Stimulated activated CD8-positive, alpha-beta memory T cell treated with anti-CD3 and anti-CD28 coated beads, Interleukin-2, amount 100 ng/mL, for 48 hours (primary cell): Measurements from ENCODE around the gene G6PD.

Source experiments
- DNase-seq, 2 donors: peaks; one replicate each; pipeline ENCODE4 v3.0.0-alpha.2; 2020; ENCODE audit warnings: low read depth in 2 of 2

G6PD gene

GRCh38 chrX:154487518-154488290 lies 58.9 kb downstream of the G6PD start:
- DNase-seq, result no peak

GRCh38 chrX:154486396-154487207 lies 60.0 kb downstream of the G6PD start, which contains the start of gene UBL4A:
Gene UBL4A (minus strand): TSS chrX:154486615. CDS start chrX:154486584, 31 bp downstream.
- DNase-seq, result peak in 1 of 2 donors; percentile 52

DNA sequence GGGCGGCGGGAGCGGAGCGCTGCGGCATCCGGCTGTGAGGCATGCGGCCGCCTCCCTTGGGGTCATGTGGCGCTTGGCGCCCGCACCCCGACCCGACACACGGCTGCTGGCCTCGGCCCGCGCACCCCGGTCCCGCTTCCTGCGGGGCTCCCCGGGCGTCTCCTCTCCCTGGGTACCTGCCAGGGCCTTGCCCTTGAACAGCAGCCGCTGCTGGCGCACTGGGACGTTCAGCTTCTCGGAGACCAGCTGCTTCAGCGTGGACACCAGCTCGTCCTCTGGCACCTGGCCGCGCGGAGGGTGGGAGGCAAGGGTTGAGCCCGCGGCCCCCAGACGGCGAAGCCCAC lies 60.6 kb downstream of the G6PD start:
- DNase-seq, result no peak

GRCh38 chrX:154485150-154486051 lies 61.2 kb downstream of the G6PD start:
- DNase-seq, result no peak

DNA sequence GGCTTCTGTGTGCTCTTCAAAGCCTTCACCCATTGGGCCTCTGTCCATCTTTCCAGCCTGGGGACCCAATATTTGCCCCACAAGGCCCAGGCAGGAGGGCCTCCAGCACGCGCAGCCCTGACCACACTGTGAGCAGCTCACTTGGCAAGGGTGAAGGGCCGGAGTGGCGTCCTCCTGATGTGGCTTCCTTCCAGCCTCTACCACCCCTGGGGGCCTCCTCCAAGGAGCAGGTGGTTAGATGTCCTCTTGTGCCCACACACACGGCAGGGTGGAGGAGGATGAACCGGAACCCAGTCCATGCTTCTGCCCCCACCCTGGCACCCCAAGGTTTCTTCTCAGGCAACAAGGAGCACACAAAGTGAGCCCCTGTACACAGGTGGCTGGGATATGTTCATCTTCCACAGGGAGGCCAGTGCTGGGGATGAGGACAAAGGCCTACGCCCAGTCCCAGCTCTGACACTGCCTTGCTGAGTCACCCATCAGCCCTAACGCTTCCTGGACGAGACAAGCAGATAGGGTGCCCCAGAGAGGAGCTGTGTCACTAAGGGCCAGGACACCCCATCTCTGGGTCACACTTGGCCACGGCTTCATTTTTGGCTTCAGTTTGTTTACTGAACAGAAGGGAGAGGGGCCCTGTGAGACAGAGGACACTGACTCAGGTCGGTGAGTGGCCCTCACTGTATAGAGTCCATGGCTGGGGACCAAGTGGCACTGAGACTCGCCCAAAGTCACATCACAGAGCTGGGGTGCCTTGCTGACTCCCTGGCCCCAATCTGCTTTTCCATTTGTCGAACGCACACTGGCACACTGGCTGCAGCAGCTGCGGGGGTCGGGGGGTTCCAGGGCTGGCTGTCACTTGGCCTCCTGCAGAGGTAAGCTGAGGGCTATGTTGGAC lies 62.1 kb downstream of the G6PD start:
- DNase-seq, result no peak

DNA sequence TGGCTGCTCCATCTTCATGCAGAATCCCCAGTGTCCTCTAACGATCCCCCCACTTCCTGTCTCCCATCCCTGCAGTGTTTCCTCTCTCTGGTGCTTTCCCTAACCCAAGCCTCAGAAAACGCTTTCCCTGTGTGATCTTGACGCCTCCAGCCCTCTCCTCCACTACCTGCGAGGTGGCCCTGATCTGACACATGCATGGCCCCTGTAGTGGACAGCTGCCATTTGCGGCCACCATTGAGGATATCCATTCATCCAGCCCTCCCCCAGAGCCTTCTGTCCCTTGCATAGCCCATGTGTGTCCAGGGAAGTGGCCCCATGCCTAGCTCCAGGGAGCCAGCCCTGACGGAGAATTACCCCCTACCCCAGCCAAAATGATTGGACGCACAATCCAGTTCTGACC lies 63.3 kb downstream of the G6PD start:
- DNase-seq, result no peak

GRCh38 chrX:154482786-154483185 lies 63.9 kb downstream of the G6PD start:
- DNase-seq, result no peak

GRCh38 chrX:154481911-154482601 lies 64.6 kb downstream of the G6PD start:
- DNase-seq, result no peak
